NT2/D1 (cell line): ENCODE measurements around the gene INPP4A.

Experiments
- YY1 ChIP-seq: IDR thresholded peaks from 2 replicates; pipeline ENCODE4 v1.6.1; 2011; ENCODE audit not compliant: insufficient read length, insufficient read depth
- ZNF274 ChIP-seq: IDR thresholded peaks from 2 replicates; pipeline ENCODE4 v1.6.1; 2011; ENCODE audit warnings: mild to moderate bottlenecking, low read depth, low read length

GRCh38 chr2:98445177-98445682, 572 bp downstream of the INPP4A start:
- TF ChIP-seq ZNF274 (no peak), YY1 (no peak)
